Liver (tissue), 9 donors: ENCODE results near the gene CBR3. TPM values are rescaled to one million over a fixed set of nuclear protein-coding genes. Genes with fewer than 3 reads are reported as not detected.

ENCODE experiments used
- DNase-seq: peaks from one replicate; pipeline ENCODE4 v3.0.0-alpha.2; 2017; ENCODE audit warnings: low spot score
- H3K27ac ChIP-seq, 2 donors: one replicate each; pipeline ENCODE4 v1.7.0; 2013; ENCODE audit warnings: inconsistent platforms in 2 of 2, low read length in 2 of 2, control low read depth in 1 of 2, low read depth in 1 of 2, mild to moderate bottlenecking in 1 of 2
- H3K27me3 ChIP-seq, 4 donors: one replicate each; pipeline versions ENCODE4 v1.6.1 to v1.7.0; 2013; ENCODE audit warnings: low read length in 3 of 4, inconsistent platforms in 1 of 4, mild to moderate bottlenecking in 1 of 4, moderate library complexity in 1 of 4; ENCODE audit not compliant: control insufficient read depth in 4 of 4, insufficient read depth in 4 of 4
- H3K36me3 ChIP-seq, 4 donors: one replicate each; pipeline versions ENCODE4 v1.6.1 to v1.7.0; 2013; ENCODE audit warnings: low read length in 3 of 4, mild to moderate bottlenecking in 3 of 4, low read depth in 1 of 4, moderate library complexity in 1 of 4; ENCODE audit not compliant: control insufficient read depth in 4 of 4, insufficient read depth in 3 of 4
- H3K4me1 ChIP-seq, 4 donors: one replicate each; pipeline versions ENCODE4 v1.6.1 to v1.7.0; 2013; ENCODE audit warnings: low read length in 3 of 4, mild to moderate bottlenecking in 3 of 4, moderate library complexity in 1 of 4; ENCODE audit not compliant: control insufficient read depth in 4 of 4, insufficient read depth in 4 of 4
- H3K4me3 ChIP-seq, 3 donors: one replicate each; pipeline versions ENCODE4 v1.6.1 to v1.7.0; 2013; ENCODE audit warnings: low read length in 3 of 3, control low read depth in 1 of 3, low read depth in 1 of 3, mild to moderate bottlenecking in 1 of 3
- H3K9ac ChIP-seq, 2 donors: one replicate each; pipeline ENCODE4 v1.7.0; 2013; ENCODE audit warnings: low read length in 2 of 2, mild to moderate bottlenecking in 2 of 2, moderate library complexity in 2 of 2, control low read depth in 1 of 2, low read depth in 1 of 2
- H3K9me3 ChIP-seq, 4 donors: one replicate each; pipeline versions ENCODE4 v1.6.1 to v1.7.0; 2013; ENCODE audit warnings: low read length in 3 of 4; ENCODE audit not compliant: control insufficient read depth in 4 of 4
- ATF3 ChIP-seq: IDR thresholded peaks from 2 replicates; pipeline ENCODE4 v1.6.1; 2016; ENCODE audit warnings: antibody characterized with exemption
- CTCF ChIP-seq: fragments of 150-350 bp; IDR thresholded peaks from 2 replicates; pipeline ENCODE4 v1.5.1; 2017; ENCODE audit warnings: improper control_type of control experiment, low read depth, low read length; ENCODE audit not compliant: missing input control
- EGR1 ChIP-seq, 2 donors: IDR thresholded peaks; 2 replicates each; pipeline ENCODE4 v1.6.1; 2016 to 2018; ENCODE audit warnings: antibody characterized with exemption in 2 of 2, low read depth in 2 of 2
- FOXA1 ChIP-seq: IDR thresholded peaks from 2 replicates; pipeline ENCODE4 v1.6.1; 2016; ENCODE audit warnings: antibody characterized with exemption
- HNF4G ChIP-seq: IDR thresholded peaks from 2 replicates; pipeline ENCODE4 v1.6.1; 2016; ENCODE audit warnings: antibody characterized with exemption
- JUND ChIP-seq, 2 donors: IDR thresholded peaks; 2 replicates each; pipeline ENCODE4 v1.6.1; 2016; ENCODE audit warnings: antibody characterized with exemption in 2 of 2
- MAX ChIP-seq: IDR thresholded peaks from 2 replicates; pipeline ENCODE4 v1.6.1; 2016; ENCODE audit warnings: antibody characterized with exemption
- RAD21 ChIP-seq, 2 donors: IDR thresholded peaks; 2 replicates each; pipeline ENCODE4 v1.6.1; 2016; ENCODE audit warnings: antibody characterized with exemption in 2 of 2, mild to moderate bottlenecking in 2 of 2
- REST ChIP-seq: IDR thresholded peaks from 2 replicates; pipeline ENCODE4 v1.6.1; 2016; ENCODE audit warnings: antibody characterized with exemption, mild to moderate bottlenecking
- RXRA ChIP-seq, 2 donors: IDR thresholded peaks; 2 replicates each; pipeline ENCODE4 v1.6.1; 2017 to 2018; ENCODE audit warnings: antibody characterized with exemption in 2 of 2, mild to moderate bottlenecking in 1 of 2
- SP1 ChIP-seq: IDR thresholded peaks from 2 replicates; pipeline ENCODE4 v1.6.1; 2018; ENCODE audit warnings: antibody characterized with exemption, mild to moderate bottlenecking
- TAF1 ChIP-seq: conservative IDR thresholded peaks from 2 replicates; pipeline ENCODE4 v1.6.1; 2016; ENCODE audit warnings: antibody characterized with exemption, mild to moderate bottlenecking
- WGBS: extraction: QIAGEN DNeasy Blood & Tissue Kit; methylation state at CpG from one replicate; pipeline ENCODE4 v1.1.7; 2013; 5-methylcytosine and 5-hydroxymethylcytosine counted together
- polyA plus RNA-seq, 2 donors: library from polyadenylated mRNA; stranded (reverse) in 1 of 2; unstranded in 1 of 2; fragments of 200-250 nt in 1 of 2; fragments of >200 nt in 1 of 2; fragmentation: Nextera tagmentation in 1 of 2; extraction: Ambion mirVana in 1 of 2; gene quantifications; one replicate each; pipeline versions ENCODE4 v1.2.1 to v1.2.3, GENCODE V29; 2013 to 2015
- total RNA-seq, 2 donors: library from RNA; depleted of rRNA; stranded (reverse); fragments of >200 nt; gene quantifications; one replicate each; pipeline ENCODE4 v1.2.3, GENCODE V29; 2014
- donor health status: healthy.
- donor health status: healthy.
- donor health status: healthy.
- donor health status: healthy.
- donor health status: healthy.

CBR3 gene
- total and polyA plus RNA-seq, 4 donors, result 0.31 to 0.70 (median 0.47) TPM

GRCh38 chr21:36104317-36105300 lies 30.3 kb upstream of the CBR3 start:
- Histone ChIP-seq H3K27ac (no peak overlapping the region), H3K9me3 (no peaks in the 10 kb centered on the region), H3K9ac (no peak overlapping the region), H3K27me3 (no peaks in the 10 kb centered on the region), H3K4me3 (peak overlapping the region in 1 of 3 donors; percentile 9), H3K4me1 (peaks cover 0 to 5% (median 1%) of the 10 kb centered on the region in 4 donors), H3K36me3 (no peaks in the 10 kb centered on the region)
- peak; percentile 58 for DNase-seq
- TF ChIP-seq FOXA1 (no peak), HNF4G (peak; percentile 19), EGR1 (IDR thresholded peaks at IDR 0.05; ENCODE audit: low read depth in 2 of 2) (no peak), CTCF (peak; percentile 52), RAD21 (IDR thresholded peaks at IDR 0.05) (peak; percentile 69 to 82)
- WGBS, result 34% methylated on average over 29 of the region's 29 CpGs

- whole genome bisulfite sequencing, result 83% methylated on average over 4 of the region's 4 CpGs
- no peak overlapping the region for H3K27ac ChIP-seq
- TF ChIP-seq REST (no peak), RAD21 (IDR thresholded peaks at IDR 0.05) (no peak), JUND (IDR thresholded peaks at IDR 0.05) (no peak), RXRA (IDR thresholded peaks at IDR 0.05) (no peak), EGR1 (IDR thresholded peaks at IDR 0.05; ENCODE audit: low read depth in 2 of 2) (no peak), SP1 (no peak), MAX (no peak), TAF1 (no peak), ATF3 (no peak), CTCF (no peak)
- H3K36me3 ChIP-seq, result no peaks in the 10 kb centered on the region
- peaks cover 0 to 5% (median 1%) of the 10 kb centered on the region in 4 donors for H3K4me1 ChIP-seq
- no peak overlapping the region for H3K4me3 ChIP-seq
- H3K9me3 ChIP-seq, result no peaks in the 10 kb centered on the region
- no peaks in the 10 kb centered on the region for H3K27me3 ChIP-seq
- H3K9ac ChIP-seq, result no peak overlapping the region
- DNase-seq, result no peak
Measured at GRCh38 chr21:36105327-36105842, 29.5 kb upstream of the CBR3 start.
